HepG2 (cell line): ENCODE measurements around the gene CIROP. TPM values are rescaled to one million over a fixed set of nuclear protein-coding genes. Genes with fewer than 3 reads are reported as not detected.

ENCODE experiments used
- IRF2 ChIP-seq: IDR thresholded peaks from 2 replicates; pipeline ENCODE4 v1.6.1; 2018; ENCODE audit warnings: missing genetic modification reagents, missing compliant biosample characterization
- KMT2B ChIP-seq: IDR thresholded peaks from 2 replicates; pipeline ENCODE4 v1.6.1; 2016; ENCODE audit warnings: missing genetic modification reagents, missing compliant biosample characterization
- NFYB ChIP-seq: sonication (generic); formaldehyde crosslinking; IDR thresholded peaks from 2 replicates; pipeline ENCODE4 v1.4.0; 2020; ENCODE audit warnings: missing genetic modification reagents
- NR2F2 ChIP-seq: IDR thresholded peaks from 2 replicates; pipeline ENCODE4 v1.6.1; 2012; ENCODE audit warnings: low read depth, inconsistent platforms, borderline replicate concordance
- SMARCE1 ChIP-seq: fragments of 450-650 bp; IDR thresholded peaks from 2 replicates; pipeline ENCODE4 v1.6.1; 2017; ENCODE audit warnings: borderline replicate concordance
- TCF7L2 ChIP-seq: IDR thresholded peaks from 2 replicates; pipeline ENCODE4 v1.6.1; 2011; ENCODE audit warnings: mild to moderate bottlenecking, low read depth, low read length, moderate library complexity
- TEF ChIP-seq: sonication (generic); formaldehyde crosslinking; IDR thresholded peaks from 2 replicates; pipeline ENCODE4 v1.5.0; 2020; ENCODE audit warnings: missing genetic modification reagents
- ZBTB38 ChIP-seq: sonication (generic); formaldehyde crosslinking; IDR thresholded peaks from 2 replicates; pipeline ENCODE4 v1.5.1; 2020; ENCODE audit warnings: mild to moderate bottlenecking, missing genetic modification reagents
- ZNF138 ChIP-seq: sonication (generic); formaldehyde crosslinking; IDR thresholded peaks from 2 replicates; pipeline ENCODE4 v1.5.0; 2020; ENCODE audit warnings: mild to moderate bottlenecking, low read depth, missing genetic modification reagents
- ZNF331 ChIP-seq: sonication (generic); formaldehyde crosslinking; IDR thresholded peaks from 2 replicates; pipeline ENCODE4 v1.4.0; 2020; ENCODE audit warnings: missing genetic modification reagents
- ZNF34 ChIP-seq: sonication (generic); formaldehyde crosslinking; IDR thresholded peaks from 2 replicates; pipeline ENCODE4 v1.4.0; 2020; ENCODE audit warnings: mild to moderate bottlenecking, missing genetic modification reagents, borderline replicate concordance
- ZNF737 ChIP-seq: sonication (generic); formaldehyde crosslinking; IDR thresholded peaks from 2 replicates; pipeline ENCODE4 v1.5.0; 2020; ENCODE audit warnings: missing genetic modification reagents, mild to moderate bottlenecking, borderline replicate concordance
- ZSCAN5A ChIP-seq: sonication (generic); formaldehyde crosslinking; IDR thresholded peaks from 2 replicates; pipeline ENCODE4 v1.8.0; 2022; ENCODE audit warnings: mild to moderate bottlenecking, missing genetic modification reagents, borderline replicate concordance
- ZZZ3 ChIP-seq: sonication (generic); formaldehyde crosslinking; IDR thresholded peaks from 2 replicates; pipeline ENCODE4 v1.4.0; 2020; ENCODE audit warnings: missing genetic modification reagents, mild to moderate bottlenecking, borderline replicate concordance
- polyA plus RNA-seq, 8 experiments: library from polyadenylated mRNA; depleted of rRNA in 3 of 8; stranded (reverse) in 7 of 8; unstranded in 1 of 8; fragments of >200 nt; fragmentation: Illumina TruSeq in 4 of 8; extraction: Trizol in 4 of 8; gene quantifications; 2 replicates each; pipeline versions ENCODE4 v1.2.1 to v1.2.3, GENCODE V29; 2011 to 2016; ENCODE audit warnings: low read depth in 4 of 8, missing spikeins in 1 of 8, mixed read lengths in 1 of 8; ENCODE audit not compliant: insufficient read depth in 1 of 8
- total RNA-seq, 5 experiments: library from RNA; depleted of rRNA; stranded (reverse); fragments of >200 nt; fragmentation: Illumina TruSeq; extraction: Trizol; gene quantifications; 2 replicates each; pipeline ENCODE4 v1.2.3, GENCODE V29; 2016; ENCODE audit warnings: low read depth in 1 of 5
- TF ChIP-seq, protein P1 (sequence below): IDR thresholded peaks from 2 replicates; pipeline ENCODE4 v1.6.1; 2012; ENCODE audit warnings: low read length, improper control_type of control experiment
- TF ChIP-seq, protein P2 (sequence below): sonication (generic); formaldehyde crosslinking; IDR thresholded peaks from 2 replicates; pipeline ENCODE4 v1.9.0; 2021; ENCODE audit warnings: missing genetic modification reagents, mild to moderate bottlenecking, borderline replicate concordance
- TF ChIP-seq, protein P3 (sequence below), 2 experiments: sonication (generic) in 1 of 2; formaldehyde crosslinking in 1 of 2; IDR thresholded peaks; 2 replicates each; pipeline versions ENCODE4 v1.4.0 to v1.6.1; 2018 to 2020; ENCODE audit warnings: missing genetic modification reagents in 2 of 2, borderline replicate concordance in 1 of 2, low read depth in 1 of 2, mild to moderate bottlenecking in 1 of 2, missing biosample characterization in 1 of 2
- TF ChIP-seq, protein P4 (sequence below): sonication (generic); formaldehyde crosslinking; IDR thresholded peaks from 2 replicates; pipeline ENCODE4 v1.5.0; 2020; ENCODE audit warnings: missing genetic modification reagents

The CIROP gene
- total and polyA plus RNA-seq, 2 of the 13 experiments (the other 11 are each of a cell fraction or from before 2014, with no cell fraction given): 0.07 TPM; not detected in 1

DNA sequence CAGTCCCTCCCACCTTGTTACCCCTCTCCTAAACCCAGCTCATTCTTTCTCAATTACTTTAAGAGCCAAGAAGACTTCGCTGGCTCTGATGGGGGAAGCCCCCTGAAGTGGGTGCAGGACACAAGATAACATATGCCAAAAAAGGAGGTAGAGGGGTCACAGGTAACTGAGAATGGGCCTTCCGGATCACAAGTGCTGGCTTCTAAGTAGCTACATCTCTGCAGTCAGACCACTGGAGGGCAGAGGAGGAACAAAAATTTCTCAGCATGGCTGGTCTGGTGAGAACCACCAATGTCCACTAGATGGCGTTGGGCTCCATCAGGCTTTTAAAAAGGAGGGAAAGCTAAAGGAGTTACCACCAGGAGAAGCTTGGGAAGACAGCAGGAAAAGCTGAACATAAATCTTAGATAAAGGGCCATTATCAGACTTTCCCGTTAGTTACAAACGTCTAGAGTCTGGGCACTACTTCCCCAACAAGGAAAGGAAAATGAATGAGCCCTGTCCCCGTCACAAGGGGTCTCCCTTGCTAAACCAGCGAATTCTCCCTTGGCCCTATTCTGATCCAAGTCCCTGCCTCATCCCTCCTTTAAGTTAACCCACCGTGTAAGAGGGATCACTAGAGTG, 35.9 kb downstream of the CIROP start (continued):
- TF ChIP-seq, protein P1, sequence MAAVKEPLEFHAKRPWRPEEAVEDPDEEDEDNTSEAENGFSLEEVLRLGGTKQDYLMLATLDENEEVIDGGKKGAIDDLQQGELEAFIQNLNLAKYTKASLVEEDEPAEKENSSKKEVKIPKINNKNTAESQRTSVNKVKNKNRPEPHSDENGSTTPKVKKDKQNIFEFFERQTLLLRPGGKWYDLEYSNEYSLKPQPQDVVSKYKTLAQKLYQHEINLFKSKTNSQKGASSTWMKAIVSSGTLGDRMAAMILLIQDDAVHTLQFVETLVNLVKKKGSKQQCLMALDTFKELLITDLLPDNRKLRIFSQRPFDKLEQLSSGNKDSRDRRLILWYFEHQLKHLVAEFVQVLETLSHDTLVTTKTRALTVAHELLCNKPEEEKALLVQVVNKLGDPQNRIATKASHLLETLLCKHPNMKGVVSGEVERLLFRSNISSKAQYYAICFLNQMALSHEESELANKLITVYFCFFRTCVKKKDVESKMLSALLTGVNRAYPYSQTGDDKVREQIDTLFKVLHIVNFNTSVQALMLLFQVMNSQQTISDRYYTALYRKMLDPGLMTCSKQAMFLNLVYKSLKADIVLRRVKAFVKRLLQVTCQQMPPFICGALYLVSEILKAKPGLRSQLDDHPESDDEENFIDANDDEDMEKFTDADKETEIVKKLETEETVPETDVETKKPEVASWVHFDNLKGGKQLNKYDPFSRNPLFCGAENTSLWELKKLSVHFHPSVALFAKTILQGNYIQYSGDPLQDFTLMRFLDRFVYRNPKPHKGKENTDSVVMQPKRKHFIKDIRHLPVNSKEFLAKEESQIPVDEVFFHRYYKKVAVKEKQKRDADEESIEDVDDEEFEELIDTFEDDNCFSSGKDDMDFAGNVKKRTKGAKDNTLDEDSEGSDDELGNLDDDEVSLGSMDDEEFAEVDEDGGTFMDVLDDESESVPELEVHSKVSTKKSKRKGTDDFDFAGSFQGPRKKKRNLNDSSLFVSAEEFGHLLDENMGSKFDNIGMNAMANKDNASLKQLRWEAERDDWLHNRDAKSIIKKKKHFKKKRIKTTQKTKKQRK: no peak
- TF ChIP-seq ZBTB38 (CRISPR knock-in tag) (no peak), NFYB (no peak), NR2F2 (no peak), ZNF138 (CRISPR knock-in tag) (no peak), ZNF331 (CRISPR knock-in tag) (0 out of 2 replicates have a peak, but pooled peaks have one; percentile 58), TCF7L2 (no peak), ZNF34 (CRISPR knock-in tag) (0 out of 2 replicates have a peak, but pooled peaks have one; percentile 79), SMARCE1 (no peak), KMT2B (0 out of 2 replicates have a peak, but pooled peaks have one; percentile 34), ZSCAN5A (CRISPR knock-in tag) (0 out of 2 replicates have a peak, but pooled peaks have one; percentile 84), TEF (CRISPR knock-in tag) (no peak), ZZZ3 (no peak), IRF2 (CRISPR knock-in tag) (peak; percentile 86; the same call in 1 of the 2 replicates), ZNF737 (no peak)
- TF ChIP-seq, protein P2, sequence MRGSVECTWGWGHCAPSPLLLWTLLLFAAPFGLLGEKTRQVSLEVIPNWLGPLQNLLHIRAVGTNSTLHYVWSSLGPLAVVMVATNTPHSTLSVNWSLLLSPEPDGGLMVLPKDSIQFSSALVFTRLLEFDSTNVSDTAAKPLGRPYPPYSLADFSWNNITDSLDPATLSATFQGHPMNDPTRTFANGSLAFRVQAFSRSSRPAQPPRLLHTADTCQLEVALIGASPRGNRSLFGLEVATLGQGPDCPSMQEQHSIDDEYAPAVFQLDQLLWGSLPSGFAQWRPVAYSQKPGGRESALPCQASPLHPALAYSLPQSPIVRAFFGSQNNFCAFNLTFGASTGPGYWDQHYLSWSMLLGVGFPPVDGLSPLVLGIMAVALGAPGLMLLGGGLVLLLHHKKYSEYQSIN (CRISPR knock-in tag): no peak
- TF ChIP-seq, protein P3, sequence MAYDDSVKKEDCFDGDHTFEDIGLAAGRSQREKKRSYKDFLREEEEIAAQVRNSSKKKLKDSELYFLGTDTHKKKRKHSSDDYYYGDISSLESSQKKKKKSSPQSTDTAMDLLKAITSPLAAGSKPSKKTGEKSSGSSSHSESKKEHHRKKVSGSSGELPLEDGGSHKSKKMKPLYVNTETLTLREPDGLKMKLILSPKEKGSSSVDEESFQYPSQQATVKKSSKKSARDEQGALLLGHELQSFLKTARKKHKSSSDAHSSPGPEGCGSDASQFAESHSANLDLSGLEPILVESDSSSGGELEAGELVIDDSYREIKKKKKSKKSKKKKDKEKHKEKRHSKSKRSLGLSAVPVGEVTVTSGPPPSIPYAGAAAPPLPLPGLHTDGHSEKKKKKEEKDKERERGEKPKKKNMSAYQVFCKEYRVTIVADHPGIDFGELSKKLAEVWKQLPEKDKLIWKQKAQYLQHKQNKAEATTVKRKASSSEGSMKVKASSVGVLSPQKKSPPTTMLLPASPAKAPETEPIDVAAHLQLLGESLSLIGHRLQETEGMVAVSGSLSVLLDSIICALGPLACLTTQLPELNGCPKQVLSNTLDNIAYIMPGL (CRISPR knock-in tag; IDR thresholded peaks at IDR 0.05; ENCODE audit: borderline replicate concordance in 1 of 2, low read depth in 1 of 2): peak; percentile 98 to 100
- TF ChIP-seq, protein P4, sequence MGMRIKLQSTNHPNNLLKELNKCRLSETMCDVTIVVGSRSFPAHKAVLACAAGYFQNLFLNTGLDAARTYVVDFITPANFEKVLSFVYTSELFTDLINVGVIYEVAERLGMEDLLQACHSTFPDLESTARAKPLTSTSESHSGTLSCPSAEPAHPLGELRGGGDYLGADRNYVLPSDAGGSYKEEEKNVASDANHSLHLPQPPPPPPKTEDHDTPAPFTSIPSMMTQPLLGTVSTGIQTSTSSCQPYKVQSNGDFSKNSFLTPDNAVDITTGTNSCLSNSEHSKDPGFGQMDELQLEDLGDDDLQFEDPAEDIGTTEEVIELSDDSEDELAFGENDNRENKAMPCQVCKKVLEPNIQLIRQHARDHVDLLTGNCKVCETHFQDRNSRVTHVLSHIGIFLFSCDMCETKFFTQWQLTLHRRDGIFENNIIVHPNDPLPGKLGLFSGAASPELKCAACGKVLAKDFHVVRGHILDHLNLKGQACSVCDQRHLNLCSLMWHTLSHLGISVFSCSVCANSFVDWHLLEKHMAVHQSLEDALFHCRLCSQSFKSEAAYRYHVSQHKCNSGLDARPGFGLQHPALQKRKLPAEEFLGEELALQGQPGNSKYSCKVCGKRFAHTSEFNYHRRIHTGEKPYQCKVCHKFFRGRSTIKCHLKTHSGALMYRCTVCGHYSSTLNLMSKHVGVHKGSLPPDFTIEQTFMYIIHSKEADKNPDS: no peak
